SIG-M5 (cell line): ENCODE results near the gene PTGFRN.
"Not testable (repeated sequence)": the region's sequence is repeated elsewhere in the genome, so short reads cannot be mapped to it uniquely, and the experiment has no call there.

Experiments
- DNase-seq: peaks from one replicate; lab custom pipeline; 2025; lab: John Stamatoyannopoulos, UW

PTGFRN gene

GRCh38 chr1:116916533-116917445 lies 7.1 kb downstream of the PTGFRN start:
- DNase-seq = no peak

DNA sequence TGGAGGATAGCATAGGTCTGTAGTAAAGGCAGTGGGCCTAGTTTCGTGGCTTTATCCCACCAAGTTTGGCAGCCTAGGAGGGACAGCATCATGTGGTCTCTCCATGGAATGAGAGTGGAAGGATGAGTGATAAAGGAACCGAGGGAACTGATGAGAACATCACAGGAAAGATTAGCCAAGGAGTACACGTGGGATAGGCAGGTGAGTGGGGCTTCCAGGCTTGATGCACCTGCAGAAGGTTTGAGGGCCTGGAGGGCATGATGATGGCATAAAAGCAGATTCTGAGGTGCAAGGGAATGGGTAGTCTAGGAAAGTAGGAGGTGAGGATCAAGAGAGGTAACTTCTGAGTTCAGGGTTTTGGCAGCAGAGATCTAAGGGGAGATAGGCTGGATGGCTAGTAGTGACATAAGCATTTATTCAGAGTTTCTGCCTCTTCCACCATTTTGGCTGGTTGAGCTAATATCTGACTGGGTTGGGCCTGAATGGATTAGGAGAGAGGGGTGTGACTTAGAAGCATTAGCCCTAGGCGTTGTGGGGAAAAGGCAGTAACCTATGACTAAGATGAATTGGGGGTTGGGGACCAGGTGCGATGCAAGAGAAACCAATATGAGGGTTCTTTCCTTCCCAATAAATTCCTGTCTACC lies 9.1 kb downstream of the PTGFRN start:
- no peak for DNase-seq

DNA sequence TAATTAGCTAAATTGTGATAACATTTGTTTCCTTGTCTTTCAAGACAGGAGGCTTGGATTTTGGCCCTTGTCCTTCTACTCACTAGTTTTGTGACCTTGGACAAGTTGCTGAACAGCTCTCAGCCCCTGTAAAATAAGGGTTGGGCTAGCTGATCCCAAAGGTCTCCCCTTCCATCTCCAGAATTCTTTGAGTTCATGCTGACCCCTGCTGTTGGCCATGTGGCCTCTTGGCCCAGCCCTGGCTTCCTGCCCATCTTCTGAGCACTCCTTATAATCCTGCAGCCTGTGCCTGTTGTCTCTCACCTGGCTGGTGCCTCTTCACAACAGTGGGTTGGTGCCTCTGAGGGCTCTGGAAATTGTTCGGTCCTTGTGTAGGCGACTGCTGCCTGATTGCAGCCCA lies 10.1 kb downstream of the PTGFRN start:
- DNase-seq = no peak

GRCh38 chr1:116920211-116920610 lies 10.5 kb downstream of the PTGFRN start:
- DNase-seq = no peak

DNA sequence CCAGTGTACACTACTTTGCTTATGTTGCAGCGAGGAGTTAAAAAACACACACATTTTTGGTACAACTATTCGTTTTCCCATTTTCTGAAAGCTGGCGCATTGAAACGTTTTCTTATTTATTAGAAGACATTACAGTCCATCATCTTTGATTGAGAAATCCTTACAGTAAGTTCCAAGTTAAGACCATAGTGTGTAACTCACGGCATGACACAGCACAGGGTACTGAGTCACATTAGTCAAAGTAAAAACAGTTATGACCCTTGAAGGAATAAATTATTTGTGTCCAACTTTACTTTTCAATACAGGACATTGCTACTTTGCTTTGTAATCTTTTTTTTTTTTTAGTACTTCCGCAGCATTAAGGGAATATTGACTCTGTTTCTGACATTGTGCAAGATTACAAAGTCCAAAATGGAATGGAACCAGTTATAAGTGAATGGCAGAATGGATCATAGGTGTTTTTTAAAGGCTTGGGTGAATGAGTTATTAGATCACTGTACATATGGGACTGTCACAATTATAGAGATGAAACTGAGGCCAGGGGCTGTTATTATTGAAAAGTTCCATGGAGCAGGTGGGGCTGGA lies 11.7 kb downstream of the PTGFRN start:
- no peak for DNase-seq

DNA sequence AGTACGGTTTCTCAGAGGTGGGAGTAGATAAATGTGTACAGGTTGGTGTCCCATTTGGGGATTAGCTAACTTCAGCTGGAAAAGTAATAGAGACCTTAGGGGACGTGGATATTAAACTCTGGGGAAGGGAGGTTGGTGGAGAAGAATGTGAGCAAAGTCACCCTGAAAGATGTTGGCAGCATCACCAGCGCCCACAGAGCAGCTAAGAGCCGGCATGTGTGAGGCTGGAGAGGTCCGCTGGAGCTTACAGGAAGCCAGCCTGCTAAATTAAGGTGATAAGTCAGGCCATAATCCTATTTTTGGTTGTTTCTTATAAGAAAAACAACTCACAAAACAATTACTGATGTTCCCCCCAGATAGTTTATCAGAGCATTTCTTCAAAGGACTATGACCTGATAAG lies 12.2 kb downstream of the PTGFRN start:
- DNase-seq = no peak

DNA sequence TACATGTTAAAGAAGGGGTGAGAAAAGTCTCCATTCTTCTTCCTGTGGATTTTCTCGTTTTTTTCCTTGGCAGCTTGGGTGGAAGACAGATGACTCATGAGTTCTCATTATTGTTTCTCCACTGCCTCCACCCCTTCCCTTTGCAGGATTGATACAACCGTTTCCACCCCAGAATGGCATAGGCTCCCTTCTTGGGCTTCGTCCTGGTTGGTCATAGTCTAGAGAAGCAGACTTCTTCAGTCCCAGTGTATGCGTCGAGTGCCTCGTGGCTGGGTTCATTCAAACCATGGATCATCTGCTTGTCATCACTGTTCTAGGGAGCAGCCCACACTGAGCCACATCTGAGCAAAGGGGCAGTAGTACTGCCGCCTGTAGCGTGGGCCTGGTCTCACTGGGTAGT lies 13.7 kb downstream of the PTGFRN start:
- no peak for DNase-seq

DNA sequence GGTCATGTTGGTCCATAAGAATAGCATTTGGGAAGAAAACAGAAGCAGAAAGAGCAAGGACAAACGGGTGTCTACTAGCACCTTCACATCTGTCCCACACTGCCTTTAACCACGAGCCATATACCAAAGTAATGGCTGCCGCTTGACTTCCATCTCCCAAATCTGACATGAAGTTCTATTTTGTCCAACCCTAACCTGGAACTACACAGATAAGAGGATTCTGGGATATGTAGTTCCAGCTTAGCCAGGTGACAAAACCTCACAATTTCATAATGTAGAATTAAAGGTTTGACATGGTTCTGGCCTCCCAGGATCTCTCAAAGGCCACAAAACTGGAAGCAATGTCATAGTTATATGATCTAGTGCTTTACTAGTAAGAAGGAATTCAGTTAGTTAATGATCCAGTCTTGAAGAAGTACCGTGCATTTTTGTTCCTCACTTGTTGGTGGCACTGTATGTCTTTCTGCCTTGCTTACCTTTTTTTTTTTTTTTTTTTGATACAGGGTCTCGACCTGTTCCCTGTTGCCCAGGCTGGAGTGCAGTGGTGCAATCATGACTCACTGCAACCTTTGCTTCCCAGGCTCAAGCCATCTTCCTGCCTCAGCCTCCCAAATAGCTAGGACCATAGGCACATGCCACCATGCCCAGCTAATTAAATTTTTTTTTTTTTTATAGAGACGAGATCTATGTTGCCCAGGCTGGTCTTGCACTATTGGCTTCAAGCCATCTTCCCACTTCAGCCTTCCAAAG lies 17.5 kb downstream of the PTGFRN start:
- no peak for DNase-seq

- no peak for DNase-seq
Measured at GRCh38 chr1:116929961-116930592, 20.4 kb downstream of the PTGFRN start.

- DNase-seq = no peak
Measured at GRCh38 chr1:116931016-116931918, 21.6 kb downstream of the PTGFRN start.

GRCh38 chr1:116933606-116934515 lies 24.1 kb downstream of the PTGFRN start:
- DNase-seq = no peak

DNA sequence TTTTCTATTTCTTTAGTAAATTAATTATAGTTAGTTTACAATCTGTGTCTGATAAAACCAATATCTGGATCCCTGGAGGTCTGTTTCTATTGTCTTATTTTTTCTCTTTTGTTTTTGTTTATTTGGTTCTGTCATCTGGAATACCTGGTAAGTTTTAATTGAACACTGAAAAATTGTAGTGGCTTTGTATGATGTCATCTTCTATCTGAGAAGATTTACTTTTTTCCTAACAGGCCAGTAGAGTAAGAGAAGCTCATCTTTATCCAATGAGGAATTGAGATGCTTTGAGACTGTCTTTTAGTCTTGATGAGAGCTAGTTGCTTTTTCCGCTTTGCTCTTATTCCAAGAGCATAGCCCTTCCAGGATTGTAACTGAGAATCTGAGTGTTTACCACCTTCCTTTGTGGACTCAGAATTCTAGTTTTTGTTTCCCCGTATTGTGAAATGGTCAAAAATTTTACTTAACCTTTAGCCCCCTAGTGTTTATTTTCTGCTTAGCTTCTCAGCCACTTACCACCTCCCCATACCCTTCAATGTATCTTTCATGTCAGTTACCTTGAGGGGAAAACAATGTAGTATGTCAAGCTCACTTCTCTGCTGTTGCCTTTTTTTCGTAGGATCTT lies 25.0 kb downstream of the PTGFRN start:
- no peak for DNase-seq

DNA sequence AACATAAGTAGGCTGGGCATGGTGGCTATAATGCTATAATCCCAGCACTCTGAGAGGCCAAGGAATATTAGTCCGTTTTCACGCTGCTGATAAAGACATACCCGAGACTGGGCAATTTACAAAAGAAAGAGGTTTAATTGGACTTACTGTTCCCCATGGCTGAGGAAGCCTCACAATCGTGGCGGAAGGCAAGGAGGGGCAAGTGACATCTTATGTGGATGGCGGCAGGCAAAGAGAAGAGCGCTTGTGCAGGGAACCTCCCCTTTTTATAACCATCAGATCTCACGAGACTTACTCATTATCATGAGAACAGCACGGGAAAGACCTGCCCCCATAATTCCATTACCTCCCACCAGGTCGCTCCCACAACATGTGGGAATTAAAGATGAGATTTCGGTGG lies 28.5 kb downstream of the PTGFRN start:
- no peak for DNase-seq

DNA sequence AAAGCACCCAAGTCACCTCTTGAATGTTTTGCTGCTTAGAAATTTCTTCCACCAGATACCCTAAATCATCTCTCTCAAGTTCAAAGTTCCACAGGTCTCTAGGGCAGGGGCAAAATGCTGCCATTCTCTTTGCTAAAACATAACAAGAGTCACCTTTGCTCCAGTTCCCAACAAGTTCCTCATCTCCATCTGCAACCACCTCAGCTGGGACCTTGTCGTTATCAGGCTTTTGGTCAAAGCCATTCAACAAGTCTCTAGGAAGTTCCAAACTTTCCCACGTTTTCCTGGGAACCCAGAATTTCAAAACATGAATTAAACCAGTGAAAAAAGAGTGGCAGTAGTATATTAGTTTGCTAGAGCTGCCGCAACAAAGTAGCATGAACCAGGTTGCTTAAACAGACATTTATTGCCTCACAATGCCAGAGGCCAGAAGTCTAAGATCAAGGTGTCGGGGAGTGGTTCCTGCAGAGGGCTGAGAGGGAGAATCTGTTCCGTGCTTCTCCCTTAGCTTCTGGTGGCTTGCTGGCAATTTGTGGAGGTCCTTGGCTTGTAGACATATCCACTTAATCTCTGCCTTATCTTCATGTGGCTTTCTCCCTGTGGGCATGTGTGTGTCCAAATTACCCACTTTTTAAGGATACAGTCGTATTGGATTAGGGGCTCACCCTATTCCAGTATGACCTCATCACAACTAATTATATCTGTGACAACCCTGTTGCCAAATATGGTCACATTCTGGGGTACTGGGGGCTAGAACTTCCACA lies 30.2 kb downstream of the PTGFRN start:
- DNase-seq = not testable (repeated sequence)

DNA sequence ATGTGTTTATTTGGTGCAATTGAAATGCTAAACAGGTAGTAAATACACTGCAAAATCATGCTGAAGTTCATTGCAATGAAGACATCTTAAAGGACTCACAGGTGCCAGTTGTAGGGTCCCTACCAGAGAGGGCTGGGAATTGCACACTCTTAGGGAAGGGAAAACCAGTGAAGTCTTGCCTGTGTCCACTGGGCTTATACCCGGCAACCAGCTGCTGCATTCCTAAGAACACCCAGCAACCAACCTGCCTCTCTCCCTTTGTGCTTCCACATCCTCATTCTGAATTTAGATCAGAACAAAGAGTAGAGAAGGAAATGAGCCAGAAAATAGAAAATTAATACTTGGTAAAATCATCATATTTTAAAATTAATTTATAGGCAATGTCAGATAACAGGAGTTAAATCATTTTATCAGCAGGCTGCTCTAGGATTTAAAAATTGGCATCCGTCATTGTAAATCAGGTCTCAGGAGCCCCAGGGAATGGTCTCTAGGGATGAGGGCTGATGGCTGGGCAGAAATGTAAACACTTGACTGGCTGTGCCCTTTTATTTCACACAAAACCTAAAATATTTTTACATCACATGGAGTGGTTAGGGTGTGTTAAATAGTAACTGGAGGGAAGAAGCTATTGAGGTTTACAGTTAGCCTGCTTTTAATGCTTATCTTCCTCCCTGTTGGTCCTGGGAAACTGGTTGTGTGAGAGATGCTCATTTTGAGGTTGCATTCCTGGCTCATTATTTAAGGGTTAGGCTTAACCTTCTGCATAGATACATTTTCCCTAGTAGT lies 31.3 kb downstream of the PTGFRN start:
- DNase-seq = no peak

GRCh38 chr1:116941670-116942069 lies 32.0 kb downstream of the PTGFRN start:
- DNase-seq = no peak

DNA sequence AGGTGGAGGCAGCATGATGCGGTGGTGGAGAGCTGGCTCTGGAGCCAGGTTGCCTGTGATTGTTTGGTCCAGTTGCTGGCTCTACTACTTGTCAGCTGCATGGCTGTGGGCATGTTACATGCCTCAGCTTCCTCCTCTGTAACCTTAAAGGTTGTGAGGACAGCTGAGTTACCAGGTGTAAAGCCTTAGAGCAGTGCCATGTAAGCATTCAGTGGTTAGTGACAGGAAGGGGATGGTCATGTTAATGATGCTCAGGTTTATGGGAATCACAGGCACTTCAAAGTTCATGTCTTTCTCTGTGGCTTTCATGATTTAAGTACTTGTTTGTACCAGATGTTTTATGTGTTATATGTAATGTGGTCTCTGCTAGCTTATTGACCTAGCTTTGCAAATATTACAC lies 32.6 kb downstream of the PTGFRN start:
- DNase-seq = no peak

GRCh38 chr1:116943438-116943837 lies 33.7 kb downstream of the PTGFRN start:
- no peak for DNase-seq
